Spleen (tissue), 11 donors: Measurements from ENCODE around the gene HECTD3. TPM values are rescaled to one million over a fixed set of nuclear protein-coding genes. Genes with fewer than 3 reads are reported as not detected.

Experiments
- DNase-seq: peaks from one replicate; pipeline ENCODE4 v3.0.0-alpha.2; 2020
- H3K27ac ChIP-seq, 8 donors: fragments of 200-600 bp; sonication (generic) in 7 of 8; 1 replicate in 4 of 8; 2 replicates in 4 of 8; pipeline versions ENCODE4 v1.5.0 to v1.8.0; 2016 to 2021; ENCODE audit warnings: inconsistent platforms in 4 of 8, mild to moderate bottlenecking in 4 of 8, moderate library complexity in 1 of 8
- H3K27me3 ChIP-seq, 7 donors: fragments of 200-600 bp; sonication (generic) in 6 of 7; replicated peaks in 1 of 7; 1 replicate in 4 of 7; 2 replicates in 3 of 7; pipeline versions ENCODE4 v1.5.0 to v1.8.0; 2016 to 2021; ENCODE audit warnings: inconsistent platforms in 3 of 7, mild to moderate bottlenecking in 1 of 7
- H3K36me3 ChIP-seq, 6 donors: fragments of 200-600 bp; sonication (generic) in 5 of 6; 1 replicate in 4 of 6; 2 replicates in 2 of 6; pipeline versions ENCODE4 v1.5.0 to v1.8.0; 2016 to 2021; ENCODE audit warnings: inconsistent platforms in 2 of 6
- H3K4me1 ChIP-seq, 6 donors: fragments of 200-600 bp; sonication (generic) in 5 of 6; 1 replicate in 3 of 6; 2 replicates in 3 of 6; pipeline versions ENCODE4 v1.5.0 to v1.8.0; 2016 to 2021; ENCODE audit warnings: inconsistent platforms in 3 of 6
- H3K4me3 ChIP-seq, 8 donors: fragments of 200-600 bp; sonication (generic) in 7 of 8; 1 replicate in 4 of 8; 2 replicates in 4 of 8; pipeline versions ENCODE4 v1.5.0 to v1.8.0; 2016 to 2021; ENCODE audit warnings: inconsistent platforms in 4 of 8, mild to moderate bottlenecking in 4 of 8, moderate library complexity in 2 of 8
- H3K9me3 ChIP-seq, 8 donors: fragments of 200-600 bp; sonication (generic) in 7 of 8; 1 replicate in 4 of 8; 2 replicates in 4 of 8; pipeline versions ENCODE4 v1.5.0 to v1.8.0; 2016 to 2021; ENCODE audit warnings: inconsistent platforms in 4 of 8
- CTCF ChIP-seq, 11 experiments: fragments of 200-600 bp in 7 of 11; fragments of 450-650 bp in 4 of 11; sonication (generic) in 4 of 11; IDR thresholded peaks in 8 of 11; conservative IDR thresholded peaks in 3 of 11; 1 replicate in 7 of 11; 2 replicates in 4 of 11; pipeline versions ENCODE4 v1.4.0 to v1.8.0; 2016 to 2021; ENCODE audit warnings: antibody characterized with exemption in 11 of 11, inconsistent platforms in 4 of 11, mild to moderate bottlenecking in 1 of 11
- POLR2A ChIP-seq, 3 donors: fragments of 450-650 bp; IDR thresholded peaks; one replicate each; pipeline ENCODE4 v1.5.1; 2017; ENCODE audit warnings: antibody characterized with exemption in 3 of 3, mild to moderate bottlenecking in 1 of 3
- POLR2AphosphoS5 ChIP-seq, 3 donors: sonication (generic); formaldehyde crosslinking; IDR thresholded peaks; one replicate each; pipeline ENCODE4 v1.5.1; 2017; ENCODE audit warnings: antibody characterized with exemption in 3 of 3
- WGBS, 5 donors: extraction: QIAGEN DNeasy Blood & Tissue Kit in 3 of 5; methylation state at CpG; one replicate each; pipeline versions ENCODE4 v1.1.5 to v1.1.7; 2013 to 2018; 5-methylcytosine and 5-hydroxymethylcytosine counted together
- intact Hi-C: fragments of 100-400 bp; cut with DNase I; formaldehyde crosslinking; loops from one replicate; pipeline ENCODE4 v1.15.0; 2023; ENCODE audit warnings: low total_unique reads
- polyA plus RNA-seq, 3 donors: library from polyadenylated mRNA; stranded (reverse); fragments of 200-250 nt; gene quantifications; one replicate each; pipeline ENCODE4 v1.2.1, GENCODE V29; 2013
- total RNA-seq, 7 donors: library from RNA; depleted of rRNA in 3 of 7; stranded (reverse); fragments of >200 nt in 3 of 7; fragmentation: NEBNext Ultra II Directional in 4 of 7; extraction: Animal tissue kit (Norgen Biotek cat#: 25700) in 4 of 7; gene quantifications; one replicate each; pipeline versions ENCODE4 v1.1.0 to v1.2.1, GENCODE V29; 2016 to 2021
- donor health status: healthy with polysubstance abuse.
- donor health status: DM: no; HTN: no; CAD: no; lungs with moderate emphysema.
- donor health status: DM: no; HTN: no; CAD: no.
- donor health status: Bipolar disorder and iron deficiency.
- donor health status: healthy.
- donor health status: DM: no; HTN: no; CAD: no.
- donor health status: DM: yes; HTN: yes; CAD: no.

HECTD3 gene
- total and polyA plus RNA-seq, 10 donors: 13.3 to 50.7 (median 35.6) TPM

GRCh38 chr1:45047032-45047431 lies 35.9 kb upstream of the HECTD3 start:
- H3K36me3 ChIP-seq: peaks cover 0 to 9% (median 0%) of the 10 kb centered on the region in 6 donors
- no peak overlapping the region for H3K4me3 ChIP-seq
- DNase-seq: no peak
- H3K9me3 ChIP-seq: no peaks in the 10 kb centered on the region
- intact Hi-C loops: no loop called here
- H3K27me3 ChIP-seq: no peaks in the 10 kb centered on the region
- H3K27ac ChIP-seq: no peak overlapping the region
- WGBS, 5 donors: 84 to 92% (median 86%) methylated on average over 5 of the region's 5 CpGs
- peaks cover 3 to 17% (median 14%) of the 10 kb centered on the region in 6 donors for H3K4me1 ChIP-seq
- no peak for TF ChIP-seq POLR2AphosphoS5 (IDR thresholded peaks at IDR 0.05)
- no peak for TF ChIP-seq POLR2A (IDR thresholded peaks at IDR 0.05)
- TF ChIP-seq CTCF (IDR thresholded peaks at IDR 0.05 in 8 of 11, conservative IDR thresholded peaks at IDR 0.05 in 3 of 11): no peak

GRCh38 chr1:45044916-45045315 lies 33.8 kb upstream of the HECTD3 start:
- no peak overlapping the region for H3K4me3 ChIP-seq
- H3K27me3 ChIP-seq: no peaks in the 10 kb centered on the region
- H3K4me1 ChIP-seq: no peaks in the 10 kb centered on the region
- peaks cover 0 to 9% (median 0%) of the 10 kb centered on the region in 6 donors for H3K36me3 ChIP-seq
- no peak for DNase-seq
- no peaks in the 10 kb centered on the region for H3K9me3 ChIP-seq
- 90 to 100% (median 96%) methylated on average over 1 of the region's 1 CpG for WGBS, 5 donors
- H3K27ac ChIP-seq: no peak overlapping the region
- intact Hi-C loops: no loop called here
- TF ChIP-seq CTCF (IDR thresholded peaks at IDR 0.05 in 8 of 11, conservative IDR thresholded peaks at IDR 0.05 in 3 of 11): no peak
- no peak for TF ChIP-seq POLR2AphosphoS5 (IDR thresholded peaks at IDR 0.05)
- TF ChIP-seq POLR2A (IDR thresholded peaks at IDR 0.05): no peak

GRCh38 chr1:45043094-45043493 lies 32.0 kb upstream of the HECTD3 start:
- Histone ChIP-seq H3K27ac (no peak overlapping the region), H3K4me3 (no peak overlapping the region), H3K9me3 (no peaks in the 10 kb centered on the region), H3K36me3 (peaks cover 0 to 9% (median 0%) of the 10 kb centered on the region in 6 donors), H3K27me3 (no peaks in the 10 kb centered on the region), H3K4me1 (no peaks in the 10 kb centered on the region)
- intact Hi-C loops: no loop called here
- TF ChIP-seq POLR2A (IDR thresholded peaks at IDR 0.05) (no peak), CTCF (IDR thresholded peaks at IDR 0.05 in 8 of 11, conservative IDR thresholded peaks at IDR 0.05 in 3 of 11) (no peak), POLR2AphosphoS5 (IDR thresholded peaks at IDR 0.05) (no peak)
- DNase-seq: no peak
- WGBS, 5 donors: 88 to 93% (median 91%) methylated on average over 5 of the region's 5 CpGs

- H3K4me1 ChIP-seq: no peaks in the 10 kb centered on the region
- TF ChIP-seq CTCF (IDR thresholded peaks at IDR 0.05 in 8 of 11, conservative IDR thresholded peaks at IDR 0.05 in 3 of 11): no peak
- no peak for TF ChIP-seq POLR2AphosphoS5 (IDR thresholded peaks at IDR 0.05)
- TF ChIP-seq POLR2A (IDR thresholded peaks at IDR 0.05): no peak
- DNase-seq: no peak
- H3K27me3 ChIP-seq: no peaks in the 10 kb centered on the region
- intact Hi-C loops: no loop called here
- H3K4me3 ChIP-seq: no peak overlapping the region
- H3K36me3 ChIP-seq: peaks cover 0 to 17% (median 0%) of the 10 kb centered on the region in 6 donors
- H3K9me3 ChIP-seq: no peaks in the 10 kb centered on the region
- WGBS, 5 donors: 95 to 98% (median 96%) methylated on average over 5 of the region's 5 CpGs
- H3K27ac ChIP-seq: no peak overlapping the region
These were observed 29.2 kb upstream of the HECTD3 start for GRCh38 chr1:45040297-45040696.
